DOHH2 (cell line): ENCODE results near the gene ARHGAP6.

Experiments
- H3F3A ChIP-seq: fragments of 200-600 bp; sonication (generic), shearing (Covaris generic); 2 replicates; pipeline ENCODE4 v1.6.0; 2016; ENCODE audit warnings: antibody characterized with exemption, mild to moderate bottlenecking; ENCODE audit not compliant: control insufficient read depth, insufficient read depth
- H3K27ac ChIP-seq: fragments of 200-600 bp; sonication (generic); 2 replicates; pipeline ENCODE4 v1.5.1; 2014; ENCODE audit warnings: low read depth, mild to moderate bottlenecking, low read length, moderate library complexity
- H3K27me3 ChIP-seq: fragments of 200-600 bp; sonication (generic); 2 replicates; pipeline ENCODE4 v1.6.1; 2014; ENCODE audit warnings: mild to moderate bottlenecking, low read length, mixed read lengths; ENCODE audit not compliant: control insufficient read depth
- H3K36me3 ChIP-seq: fragments of 200-600 bp; sonication (generic); 2 replicates; pipeline ENCODE4 v1.6.1; 2014; ENCODE audit warnings: mild to moderate bottlenecking, low read length, moderate library complexity, mixed read lengths; ENCODE audit not compliant: control insufficient read depth
- H3K4me1 ChIP-seq: fragments of 200-600 bp; sonication (generic); 2 replicates; pipeline ENCODE4 v1.6.1; 2014; ENCODE audit warnings: mild to moderate bottlenecking, low read length, mixed read lengths; ENCODE audit not compliant: control insufficient read depth
- H3K4me2 ChIP-seq: fragments of 200-600 bp; sonication (generic); 2 replicates; pipeline ENCODE4 v1.6.0; 2014; ENCODE audit warnings: mild to moderate bottlenecking, low read length, moderate library complexity
- H3K4me3 ChIP-seq: fragments of 200-600 bp; sonication (generic); 2 replicates; pipeline ENCODE4 v1.5.1; 2014; ENCODE audit warnings: mild to moderate bottlenecking, low read length, mixed read lengths
- H3K79me2 ChIP-seq: fragments of 200-600 bp; sonication (generic); 2 replicates; pipeline ENCODE4 v1.6.1; 2014; ENCODE audit warnings: mild to moderate bottlenecking, low read length, mixed read lengths; ENCODE audit not compliant: control insufficient read depth
- H3K9me2 ChIP-seq: fragments of 200-600 bp; sonication (generic); replicated peaks from 2 replicates; pipeline ENCODE4 v1.6.1; 2014; ENCODE audit warnings: mild to moderate bottlenecking, low read length, mixed read lengths; ENCODE audit not compliant: control insufficient read depth
- H3K9me3 ChIP-seq: fragments of 200-600 bp; sonication (generic); 2 replicates; pipeline ENCODE4 v1.6.1; 2014; ENCODE audit warnings: antibody characterized with exemption, low read length, mixed read lengths; ENCODE audit not compliant: control insufficient read depth, insufficient read depth
- H4K20me1 ChIP-seq: fragments of 200-600 bp; sonication (generic); 2 replicates; pipeline ENCODE4 v1.6.0; 2014; ENCODE audit warnings: low read depth, mild to moderate bottlenecking, antibody characterized with exemption, low read length, moderate library complexity; ENCODE audit not compliant: control insufficient read depth, insufficient read depth
- CTCF ChIP-seq: fragments of 200-600 bp; sonication (generic); IDR thresholded peaks from one replicate; pipeline ENCODE4 v1.5.1; 2014; ENCODE audit warnings: antibody characterized with exemption, mild to moderate bottlenecking, low read depth, low read length; ENCODE audit not compliant: poor library complexity, severe bottlenecking
- EZH2phosphoT487 ChIP-seq: fragments of 200-600 bp; sonication (generic); IDR thresholded peaks from 2 replicates; pipeline ENCODE4 v1.6.1; 2017; ENCODE audit warnings: borderline replicate concordance, mild to moderate bottlenecking, antibody characterized with exemption, low read length, moderate library complexity, mixed read lengths

The ARHGAP6 gene

GRCh38 chrX:11444052-11444451 is 221.7 kb downstream of the ARHGAP6 start:
- Histone ChIP-seq H3K9me2 (no peaks in the 10 kb centered on the region), H3K4me2 (no peak overlapping the region), H3K36me3 (no peaks in the 10 kb centered on the region), H3K4me1 (no peaks in the 10 kb centered on the region), H3K27ac (no peak overlapping the region), H3K79me2 (no peaks in the 10 kb centered on the region), H3K4me3 (no peak overlapping the region), H3K9me3 (no peaks in the 10 kb centered on the region), H4K20me1 (no peaks in the 10 kb centered on the region), H3K27me3 (no peaks in the 10 kb centered on the region), H3F3A (no peaks in the 10 kb centered on the region)
- TF ChIP-seq EZH2phosphoT487 (no peak), CTCF (no peak)

GRCh38 chrX:11439846-11440245 is 225.9 kb downstream of the ARHGAP6 start:
- H3K4me1 ChIP-seq, result no peaks in the 10 kb centered on the region
- TF ChIP-seq EZH2phosphoT487 (no peak), CTCF (no peak)
- H3K27ac ChIP-seq, result no peak overlapping the region
- H3K9me2 ChIP-seq, result no peaks in the 10 kb centered on the region
- H3K27me3 ChIP-seq, result no peaks in the 10 kb centered on the region
- no peaks in the 10 kb centered on the region for H4K20me1 ChIP-seq
- H3K36me3 ChIP-seq, result no peaks in the 10 kb centered on the region
- H3K9me3 ChIP-seq, result no peaks in the 10 kb centered on the region
- no peaks in the 10 kb centered on the region for H3F3A ChIP-seq
- no peak overlapping the region for H3K4me3 ChIP-seq
- H3K79me2 ChIP-seq, result no peaks in the 10 kb centered on the region
- no peak overlapping the region for H3K4me2 ChIP-seq

GRCh38 chrX:11438767-11439166 is 227.0 kb downstream of the ARHGAP6 start:
- Histone ChIP-seq H3K79me2 (no peaks in the 10 kb centered on the region), H3K27me3 (no peaks in the 10 kb centered on the region), H3K36me3 (no peaks in the 10 kb centered on the region), H3K4me2 (no peak overlapping the region), H3K9me3 (no peaks in the 10 kb centered on the region), H3K4me1 (no peaks in the 10 kb centered on the region), H3F3A (no peaks in the 10 kb centered on the region), H4K20me1 (no peaks in the 10 kb centered on the region), H3K9me2 (no peaks in the 10 kb centered on the region), H3K4me3 (no peak overlapping the region), H3K27ac (no peak overlapping the region)
- no peak for TF ChIP-seq CTCF
- TF ChIP-seq EZH2phosphoT487, result no peak

GRCh38 chrX:11438380-11438723 is 227.4 kb downstream of the ARHGAP6 start:
- no peaks in the 10 kb centered on the region for H3K4me1 ChIP-seq
- TF ChIP-seq CTCF, result no peak
- no peak for TF ChIP-seq EZH2phosphoT487
- H3K36me3 ChIP-seq, result no peaks in the 10 kb centered on the region
- H3K4me3 ChIP-seq, result no peak overlapping the region
- H3K27me3 ChIP-seq, result no peaks in the 10 kb centered on the region
- no peaks in the 10 kb centered on the region for H3K9me3 ChIP-seq
- H3F3A ChIP-seq, result no peaks in the 10 kb centered on the region
- H3K79me2 ChIP-seq, result no peaks in the 10 kb centered on the region
- no peak overlapping the region for H3K4me2 ChIP-seq
- no peaks in the 10 kb centered on the region for H4K20me1 ChIP-seq
- no peaks in the 10 kb centered on the region for H3K9me2 ChIP-seq
- no peak overlapping the region for H3K27ac ChIP-seq
